Prostate gland (tissue), 2 donors: Measurements from ENCODE around the gene FCN3.

ENCODE experiments used
- CTCF ChIP-seq, 4 experiments: fragments of 200-600 bp in 2 of 4; fragments of 450-650 bp in 2 of 4; sonication (generic) in 2 of 4; IDR thresholded peaks; 1 replicate in 3 of 4; 2 replicates in 1 of 4; pipeline ENCODE4 v1.5.1; 2016 to 2019; ENCODE audit warnings: antibody characterized with exemption in 4 of 4, mild to moderate bottlenecking in 2 of 4, moderate library complexity in 2 of 4
- POLR2A ChIP-seq: fragments of 450-650 bp; IDR thresholded peaks from one replicate; pipeline ENCODE4 v1.6.1; 2016; ENCODE audit warnings: antibody characterized with exemption, mild to moderate bottlenecking
- POLR2AphosphoS5 ChIP-seq: sonication (generic); formaldehyde crosslinking; IDR thresholded peaks from one replicate; pipeline ENCODE4 v1.6.1; 2017; ENCODE audit warnings: antibody characterized with exemption

- TF ChIP-seq CTCF (IDR thresholded peaks at IDR 0.05), result no peak
- TF ChIP-seq POLR2AphosphoS5, result no peak
- no peak for TF ChIP-seq POLR2A
These were observed 19.1 kb upstream of the FCN3 start for GRCh38 chr1:27393641-27394281.
